ENCODE measurements around the gene ACLY.

DNA sequence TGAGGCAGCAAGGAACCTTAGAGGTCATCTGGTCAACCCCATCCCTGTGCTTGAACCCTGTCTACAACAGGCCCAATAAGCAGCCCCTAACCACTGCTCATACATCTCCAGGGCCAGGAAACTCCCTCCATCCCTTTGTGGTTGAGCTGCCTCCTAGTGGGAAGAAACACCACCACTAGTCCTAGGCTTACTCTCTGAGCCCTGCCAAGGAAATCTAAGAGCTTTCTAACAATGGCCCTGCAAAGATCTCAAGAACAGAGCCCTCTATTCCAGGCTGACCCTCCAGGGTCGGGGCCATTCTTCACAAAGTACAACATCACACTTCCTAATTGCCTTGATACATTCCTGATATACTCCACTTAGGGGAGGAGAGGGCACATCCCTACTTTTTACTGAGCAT, 5.8 kb downstream of the ACLY start:
- TF ChIP-seq, protein P1, sequence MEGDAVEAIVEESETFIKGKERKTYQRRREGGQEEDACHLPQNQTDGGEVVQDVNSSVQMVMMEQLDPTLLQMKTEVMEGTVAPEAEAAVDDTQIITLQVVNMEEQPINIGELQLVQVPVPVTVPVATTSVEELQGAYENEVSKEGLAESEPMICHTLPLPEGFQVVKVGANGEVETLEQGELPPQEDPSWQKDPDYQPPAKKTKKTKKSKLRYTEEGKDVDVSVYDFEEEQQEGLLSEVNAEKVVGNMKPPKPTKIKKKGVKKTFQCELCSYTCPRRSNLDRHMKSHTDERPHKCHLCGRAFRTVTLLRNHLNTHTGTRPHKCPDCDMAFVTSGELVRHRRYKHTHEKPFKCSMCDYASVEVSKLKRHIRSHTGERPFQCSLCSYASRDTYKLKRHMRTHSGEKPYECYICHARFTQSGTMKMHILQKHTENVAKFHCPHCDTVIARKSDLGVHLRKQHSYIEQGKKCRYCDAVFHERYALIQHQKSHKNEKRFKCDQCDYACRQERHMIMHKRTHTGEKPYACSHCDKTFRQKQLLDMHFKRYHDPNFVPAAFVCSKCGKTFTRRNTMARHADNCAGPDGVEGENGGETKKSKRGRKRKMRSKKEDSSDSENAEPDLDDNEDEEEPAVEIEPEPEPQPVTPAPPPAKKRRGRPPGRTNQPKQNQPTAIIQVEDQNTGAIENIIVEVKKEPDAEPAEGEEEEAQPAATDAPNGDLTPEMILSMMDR (IDR thresholded peaks at IDR 0.05; ENCODE audit: poor library complexity), result no peak
- TF ChIP-seq EZH2phosphoT487 (IDR thresholded peaks at IDR 0.05; ENCODE audit: low read depth, severe bottlenecking, unreplicated experiment), result no peak
- no peak for TF ChIP-seq EZH2 (IDR thresholded peaks at IDR 0.05; ENCODE audit: borderline replicate concordance)
